ENCODE data around the gene LHFPL6.

Gene LHFPL6

DNA sequence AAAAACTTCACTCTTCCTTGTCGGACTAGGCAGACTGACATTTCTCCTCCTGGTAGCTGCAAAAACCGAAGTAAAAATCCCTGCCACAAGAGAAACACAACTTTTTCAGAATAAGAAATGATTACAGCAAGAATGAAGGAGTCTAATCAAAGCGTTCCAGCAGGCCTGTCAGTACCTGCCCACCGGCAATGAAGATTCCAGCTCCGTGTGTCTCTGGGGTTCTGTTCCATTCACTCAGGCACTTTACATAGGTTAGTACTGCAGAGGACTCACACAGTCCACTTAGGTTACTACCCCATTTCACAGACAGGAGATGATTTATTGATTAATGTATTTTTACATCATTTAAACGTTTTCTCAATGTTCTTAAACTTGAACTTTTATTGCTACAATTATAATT is 289.3 kb downstream of the LHFPL6 start:
- Histone ChIP-seq H3K9me3 (ENCODE audit: severe bottlenecking) (no peaks in the 10 kb centered on the region), H3K27ac (ENCODE audit: poor library complexity, severe bottlenecking) (no peak overlapping the region), H3K27me3 (ENCODE audit: insufficient read depth, poor library complexity, severe bottlenecking) (no peaks in the 10 kb centered on the region), H3K4me3 (ENCODE audit: severe bottlenecking) (no peak overlapping the region), H3K4me1 (ENCODE audit: insufficient read depth, poor library complexity, severe bottlenecking) (no peaks in the 10 kb centered on the region), H3K36me3 (ENCODE audit: low read depth) (no peaks in the 10 kb centered on the region)
- ATAC-seq (ENCODE audit: low read depth) (peak; percentile 53; the same call in 1 of the 3 replicates), DNase-seq (ENCODE audit: low spot score) (no peak)
- TF ChIP-seq, protein P1, sequence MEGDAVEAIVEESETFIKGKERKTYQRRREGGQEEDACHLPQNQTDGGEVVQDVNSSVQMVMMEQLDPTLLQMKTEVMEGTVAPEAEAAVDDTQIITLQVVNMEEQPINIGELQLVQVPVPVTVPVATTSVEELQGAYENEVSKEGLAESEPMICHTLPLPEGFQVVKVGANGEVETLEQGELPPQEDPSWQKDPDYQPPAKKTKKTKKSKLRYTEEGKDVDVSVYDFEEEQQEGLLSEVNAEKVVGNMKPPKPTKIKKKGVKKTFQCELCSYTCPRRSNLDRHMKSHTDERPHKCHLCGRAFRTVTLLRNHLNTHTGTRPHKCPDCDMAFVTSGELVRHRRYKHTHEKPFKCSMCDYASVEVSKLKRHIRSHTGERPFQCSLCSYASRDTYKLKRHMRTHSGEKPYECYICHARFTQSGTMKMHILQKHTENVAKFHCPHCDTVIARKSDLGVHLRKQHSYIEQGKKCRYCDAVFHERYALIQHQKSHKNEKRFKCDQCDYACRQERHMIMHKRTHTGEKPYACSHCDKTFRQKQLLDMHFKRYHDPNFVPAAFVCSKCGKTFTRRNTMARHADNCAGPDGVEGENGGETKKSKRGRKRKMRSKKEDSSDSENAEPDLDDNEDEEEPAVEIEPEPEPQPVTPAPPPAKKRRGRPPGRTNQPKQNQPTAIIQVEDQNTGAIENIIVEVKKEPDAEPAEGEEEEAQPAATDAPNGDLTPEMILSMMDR (IDR thresholded peaks at IDR 0.05; ENCODE audit: poor library complexity, severe bottlenecking): no peak

DNA sequence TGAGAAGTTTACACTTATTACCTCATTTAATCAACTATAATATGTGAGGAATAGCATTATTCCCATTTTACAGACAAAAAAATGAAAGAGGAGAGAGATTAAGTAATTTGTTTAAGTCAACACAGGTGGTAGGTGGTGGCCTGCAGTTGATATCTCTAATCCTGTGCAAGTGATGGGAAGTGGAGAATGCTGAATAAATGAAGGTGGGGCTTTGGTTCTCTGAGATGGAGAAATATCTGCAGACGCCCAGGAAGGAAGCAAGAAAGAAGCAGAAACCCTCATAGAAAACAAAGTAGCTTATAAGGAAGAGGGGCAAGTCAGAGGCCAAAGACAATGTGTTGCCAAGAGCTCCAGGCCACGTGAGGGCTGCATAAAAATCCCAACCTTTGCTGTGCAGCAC is 290.4 kb downstream of the LHFPL6 start:
- no peak overlapping the region for H3K4me3 ChIP-seq (ENCODE audit: severe bottlenecking)
- H3K36me3 ChIP-seq (ENCODE audit: low read depth): no peaks in the 10 kb centered on the region
- ATAC-seq (ENCODE audit: low read depth) (no peak), DNase-seq (ENCODE audit: low spot score) (no peak)
- no peaks in the 10 kb centered on the region for H3K4me1 ChIP-seq (ENCODE audit: insufficient read depth, poor library complexity, severe bottlenecking)
- TF ChIP-seq, protein P1 (IDR thresholded peaks at IDR 0.05; ENCODE audit: poor library complexity, severe bottlenecking): no peak
- no peaks in the 10 kb centered on the region for H3K9me3 ChIP-seq (ENCODE audit: severe bottlenecking)
- H3K27me3 ChIP-seq (ENCODE audit: insufficient read depth, poor library complexity, severe bottlenecking): no peaks in the 10 kb centered on the region
- H3K27ac ChIP-seq (ENCODE audit: poor library complexity, severe bottlenecking): no peak overlapping the region

DNA sequence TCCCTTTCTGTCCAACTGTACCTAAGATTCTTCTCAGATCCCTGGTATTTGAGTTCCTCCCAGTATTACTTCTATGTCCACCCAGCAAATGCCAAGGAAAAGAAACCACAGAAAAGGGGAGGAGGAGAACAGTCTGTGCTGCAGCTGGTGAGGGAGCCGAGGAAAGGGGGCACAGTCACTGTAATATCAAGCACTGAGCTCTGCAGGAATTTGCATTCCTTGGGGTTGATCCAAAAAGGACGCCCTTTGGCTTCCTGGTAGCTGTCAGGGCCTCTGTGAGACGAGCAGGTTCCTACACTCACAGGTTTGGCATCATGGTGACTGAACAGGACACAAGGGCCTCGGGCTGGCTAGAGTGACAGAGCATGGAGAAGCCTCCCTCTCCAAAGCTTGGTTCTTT is 291.4 kb downstream of the LHFPL6 start:
- ATAC-seq (ENCODE audit: low read depth) (no peak), DNase-seq (ENCODE audit: low spot score) (no peak)
- TF ChIP-seq, protein P1 (IDR thresholded peaks at IDR 0.05; ENCODE audit: poor library complexity, severe bottlenecking): no peak
- H3K9me3 ChIP-seq (ENCODE audit: severe bottlenecking): no peaks in the 10 kb centered on the region
- no peaks in the 10 kb centered on the region for H3K4me1 ChIP-seq (ENCODE audit: insufficient read depth, poor library complexity, severe bottlenecking)
- no peak overlapping the region for H3K27ac ChIP-seq (ENCODE audit: poor library complexity, severe bottlenecking)
- no peaks in the 10 kb centered on the region for H3K27me3 ChIP-seq (ENCODE audit: insufficient read depth, poor library complexity, severe bottlenecking)
- no peaks in the 10 kb centered on the region for H3K36me3 ChIP-seq (ENCODE audit: low read depth)
- no peak overlapping the region for H3K4me3 ChIP-seq (ENCODE audit: severe bottlenecking)

DNA sequence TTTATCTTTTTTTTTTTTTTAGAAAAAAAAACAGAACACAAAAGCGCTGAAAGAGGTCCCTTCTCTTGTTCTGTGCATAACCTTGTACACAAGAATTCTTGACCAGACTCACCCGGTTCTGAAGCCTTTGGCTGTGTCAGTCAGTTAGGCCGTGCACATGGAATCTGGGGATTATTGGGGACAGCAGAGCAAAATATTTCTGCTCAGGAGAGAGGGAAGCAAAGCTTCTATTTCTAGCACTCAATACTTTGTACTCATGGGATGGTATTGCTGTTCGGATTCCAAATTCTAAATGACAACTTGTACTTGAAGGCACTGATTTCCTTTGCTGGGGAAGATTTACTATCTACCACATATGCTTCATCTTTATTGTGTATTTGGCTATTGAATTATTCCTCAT is 292.0 kb downstream of the LHFPL6 start:
- TF ChIP-seq, protein P1 (IDR thresholded peaks at IDR 0.05; ENCODE audit: poor library complexity, severe bottlenecking): no peak
- no peak overlapping the region for H3K27ac ChIP-seq (ENCODE audit: poor library complexity, severe bottlenecking)
- H3K4me3 ChIP-seq (ENCODE audit: severe bottlenecking): no peak overlapping the region
- H3K36me3 ChIP-seq (ENCODE audit: low read depth): no peaks in the 10 kb centered on the region
- no peaks in the 10 kb centered on the region for H3K4me1 ChIP-seq (ENCODE audit: insufficient read depth, poor library complexity, severe bottlenecking)
- DNase-seq (ENCODE audit: low spot score): no peak
- ATAC-seq (ENCODE audit: low read depth): no peak
- no peaks in the 10 kb centered on the region for H3K9me3 ChIP-seq (ENCODE audit: severe bottlenecking)
- H3K27me3 ChIP-seq (ENCODE audit: insufficient read depth, poor library complexity, severe bottlenecking): no peaks in the 10 kb centered on the region

DNA sequence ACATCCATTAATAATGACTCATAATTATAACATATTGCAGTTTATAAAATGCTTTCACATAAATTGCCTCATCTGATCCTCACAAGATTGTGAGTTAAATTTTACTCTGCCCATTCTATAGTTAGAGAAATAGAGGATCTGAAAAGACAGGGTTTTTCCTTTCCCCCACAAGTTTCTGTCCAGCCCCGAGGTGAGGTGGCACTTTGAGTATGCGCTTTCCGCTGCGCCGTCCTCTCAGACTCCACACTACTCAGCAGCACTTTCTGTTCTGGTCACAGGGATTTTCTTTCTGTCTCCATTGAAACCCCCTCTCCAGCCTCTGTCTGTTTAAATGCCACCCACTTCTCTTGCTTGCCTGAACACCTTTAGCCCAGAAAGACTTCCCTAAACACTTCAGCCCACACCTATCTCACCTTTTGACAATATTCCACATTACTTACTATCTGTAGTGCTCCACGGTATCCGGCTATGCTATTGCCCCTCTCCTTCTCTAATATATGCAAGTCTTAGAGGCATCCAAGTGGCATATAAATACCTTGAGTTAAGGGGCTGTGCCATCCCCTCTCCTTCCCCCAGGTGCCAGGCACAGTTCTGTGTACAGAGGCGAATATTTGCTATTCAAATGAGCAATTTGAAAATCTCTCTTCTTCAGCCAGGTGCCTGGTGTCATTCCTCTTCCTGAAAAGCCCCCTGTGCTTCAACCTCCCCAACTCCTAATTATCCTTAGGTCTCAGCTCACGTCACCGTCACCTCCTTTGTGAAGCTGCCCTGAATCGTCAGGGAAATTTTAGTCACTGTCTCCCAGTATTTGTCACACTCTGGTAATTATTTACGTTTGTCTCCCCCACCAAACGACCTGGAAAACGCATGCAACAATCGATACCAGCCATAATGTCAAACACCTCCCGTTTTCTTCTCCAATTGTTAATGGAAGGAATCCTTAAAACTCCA is 296.1 kb downstream of the LHFPL6 start:
- Histone ChIP-seq H3K4me1 (ENCODE audit: insufficient read depth, poor library complexity, severe bottlenecking) (no peaks in the 10 kb centered on the region), H3K27ac (ENCODE audit: poor library complexity, severe bottlenecking) (no peak overlapping the region), H3K36me3 (ENCODE audit: low read depth) (no peaks in the 10 kb centered on the region), H3K4me3 (ENCODE audit: severe bottlenecking) (no peak overlapping the region), H3K9me3 (ENCODE audit: severe bottlenecking) (no peaks in the 10 kb centered on the region), H3K27me3 (ENCODE audit: insufficient read depth, poor library complexity, severe bottlenecking) (no peaks in the 10 kb centered on the region)
- ATAC-seq (ENCODE audit: low read depth) (no peak), DNase-seq (ENCODE audit: low spot score) (no peak)
- TF ChIP-seq, protein P1 (IDR thresholded peaks at IDR 0.05; ENCODE audit: poor library complexity, severe bottlenecking): no peak
